Loucy (cell line): ENCODE results near the gene CNTNAP2.

Experiments used
- CTCF ChIP-seq: fragments of 200-600 bp; sonication (generic); conservative IDR thresholded peaks from 2 replicates; pipeline ENCODE4 v1.5.1; 2014; ENCODE audit warnings: mild to moderate bottlenecking, antibody characterized with exemption, low read length
- EZH2phosphoT487 ChIP-seq: fragments of 200-600 bp; IDR thresholded peaks from 2 replicates; pipeline ENCODE4 v1.6.1; 2018; ENCODE audit warnings: antibody characterized with exemption, mild to moderate bottlenecking, moderate library complexity, borderline replicate concordance

GRCh38 chr7:147556317-147556716 lies 1439.7 kb downstream of the CNTNAP2 start:
- TF ChIP-seq EZH2phosphoT487 = no peak
- TF ChIP-seq CTCF = no peak
